GM18508 (cell line): ENCODE data around the gene HAX1.
"Not testable (repeated sequence)": the region's sequence is repeated elsewhere in the genome, so short reads cannot be mapped to it uniquely, and the experiment has no call there.

Source experiments
- ATAC-seq: cut with Tn5 transposase; IDR thresholded peaks from one replicate; pipeline ENCODE4 v1.9.1; 2021; ENCODE audit warnings: moderate number of reproducible peaks; ENCODE audit not compliant: insufficient read depth, unreplicated experiment

HAX1 gene

GRCh38 chr1:154272999-154273563 lies 652 bp downstream of the HAX1 start:
- no peak for ATAC-seq

- ATAC-seq: no peak
These were observed 4.4 kb downstream of the HAX1 start for GRCh38 chr1:154276797-154277196.

- not testable (repeated sequence) for ATAC-seq
These were observed 15.2 kb downstream of the HAX1 start for GRCh38 chr1:154287591-154287990.

GRCh38 chr1:154288661-154289060 lies 16.2 kb downstream of the HAX1 start:
- ATAC-seq: no peak

- no peak for ATAC-seq
These were observed 18.5 kb downstream of the HAX1 start for GRCh38 chr1:154290921-154291320.

GRCh38 chr1:154295408-154296235 lies 23.2 kb downstream of the HAX1 start:
- ATAC-seq: no peak

- no peak for ATAC-seq
These were observed 29.2 kb downstream of the HAX1 start for GRCh38 chr1:154301582-154301981.

GRCh38 chr1:154304664-154305337 lies 32.4 kb downstream of the HAX1 start:
- ATAC-seq: no peak

GRCh38 chr1:154306151-154306550 lies 33.7 kb downstream of the HAX1 start:
- no peak for ATAC-seq

GRCh38 chr1:154307670-154308270 lies 35.3 kb downstream of the HAX1 start:
- ATAC-seq: not testable (repeated sequence)

- ATAC-seq: not testable (repeated sequence)
These were observed 36.7 kb downstream of the HAX1 start for GRCh38 chr1:154309136-154309535.

- not testable (repeated sequence) for ATAC-seq
These were observed 40.0 kb downstream of the HAX1 start for GRCh38 chr1:154312229-154313065.

GRCh38 chr1:154313066-154313356 lies 40.6 kb downstream of the HAX1 start:
- ATAC-seq: no peak

- not testable (repeated sequence) for ATAC-seq
These were observed 41.8 kb downstream of the HAX1 start for GRCh38 chr1:154314226-154314625.

- ATAC-seq: no peak
These were observed 44.3 kb downstream of the HAX1 start for GRCh38 chr1:154316704-154317103.

GRCh38 chr1:154318386-154318785 lies 46.0 kb downstream of the HAX1 start:
- ATAC-seq: no peak

GRCh38 chr1:154320882-154321608 lies 48.6 kb downstream of the HAX1 start, which contains the start of gene AQP10:
TSS of gene AQP10 (plus strand) at chr1:154321093. CDS start at chr1:154321156, 63 bp downstream.
- ATAC-seq: no peak

- ATAC-seq: not testable (repeated sequence)
These were observed 49.1 kb downstream of the HAX1 start for GRCh38 chr1:154321609-154321934.

- ATAC-seq: no peak
These were observed 51.1 kb downstream of the HAX1 start for GRCh38 chr1:154323493-154323892.

GRCh38 chr1:154324241-154324640 lies 51.8 kb downstream of the HAX1 start:
- ATAC-seq: no peak
